ENCODE measurements around the gene LYPLAL1. TPM values are rescaled to one million over a fixed set of nuclear protein-coding genes. Genes with fewer than 3 reads are reported as not detected.

Gene LYPLAL1
- total and polyA plus RNA-seq, 2 of the 8 experiments (the other 6 are each of a cell fraction or from before 2014, with no cell fraction given) = 6.3 to 23.8 TPM

DNA sequence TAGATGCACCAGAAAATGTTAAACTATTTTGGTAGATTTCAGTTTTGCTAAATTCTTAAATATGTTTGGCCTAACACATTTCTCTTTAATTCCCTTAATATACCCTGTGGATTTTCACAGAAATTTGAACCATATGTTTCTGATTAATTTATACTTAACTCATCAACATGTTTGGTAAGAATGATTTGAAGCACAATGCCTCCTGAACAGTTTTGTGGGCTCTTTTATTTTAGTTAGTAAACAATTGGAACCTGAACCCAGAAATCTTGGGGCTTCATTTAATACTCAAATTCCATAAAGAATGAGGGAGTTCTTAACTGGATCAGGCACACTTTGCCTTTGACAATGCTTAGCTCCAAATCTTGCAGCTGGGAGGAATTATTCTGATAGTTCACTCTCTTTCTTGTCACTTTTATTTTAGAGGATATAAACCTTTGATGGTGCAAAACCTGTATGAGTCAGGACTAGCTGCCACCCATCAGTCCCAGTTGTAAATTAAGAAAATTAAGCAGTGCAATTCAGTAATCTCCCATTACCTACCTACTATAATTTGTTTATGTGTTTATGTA, 24.6 kb upstream of the LYPLAL1 start (continued):
- TF ChIP-seq, protein P1, sequence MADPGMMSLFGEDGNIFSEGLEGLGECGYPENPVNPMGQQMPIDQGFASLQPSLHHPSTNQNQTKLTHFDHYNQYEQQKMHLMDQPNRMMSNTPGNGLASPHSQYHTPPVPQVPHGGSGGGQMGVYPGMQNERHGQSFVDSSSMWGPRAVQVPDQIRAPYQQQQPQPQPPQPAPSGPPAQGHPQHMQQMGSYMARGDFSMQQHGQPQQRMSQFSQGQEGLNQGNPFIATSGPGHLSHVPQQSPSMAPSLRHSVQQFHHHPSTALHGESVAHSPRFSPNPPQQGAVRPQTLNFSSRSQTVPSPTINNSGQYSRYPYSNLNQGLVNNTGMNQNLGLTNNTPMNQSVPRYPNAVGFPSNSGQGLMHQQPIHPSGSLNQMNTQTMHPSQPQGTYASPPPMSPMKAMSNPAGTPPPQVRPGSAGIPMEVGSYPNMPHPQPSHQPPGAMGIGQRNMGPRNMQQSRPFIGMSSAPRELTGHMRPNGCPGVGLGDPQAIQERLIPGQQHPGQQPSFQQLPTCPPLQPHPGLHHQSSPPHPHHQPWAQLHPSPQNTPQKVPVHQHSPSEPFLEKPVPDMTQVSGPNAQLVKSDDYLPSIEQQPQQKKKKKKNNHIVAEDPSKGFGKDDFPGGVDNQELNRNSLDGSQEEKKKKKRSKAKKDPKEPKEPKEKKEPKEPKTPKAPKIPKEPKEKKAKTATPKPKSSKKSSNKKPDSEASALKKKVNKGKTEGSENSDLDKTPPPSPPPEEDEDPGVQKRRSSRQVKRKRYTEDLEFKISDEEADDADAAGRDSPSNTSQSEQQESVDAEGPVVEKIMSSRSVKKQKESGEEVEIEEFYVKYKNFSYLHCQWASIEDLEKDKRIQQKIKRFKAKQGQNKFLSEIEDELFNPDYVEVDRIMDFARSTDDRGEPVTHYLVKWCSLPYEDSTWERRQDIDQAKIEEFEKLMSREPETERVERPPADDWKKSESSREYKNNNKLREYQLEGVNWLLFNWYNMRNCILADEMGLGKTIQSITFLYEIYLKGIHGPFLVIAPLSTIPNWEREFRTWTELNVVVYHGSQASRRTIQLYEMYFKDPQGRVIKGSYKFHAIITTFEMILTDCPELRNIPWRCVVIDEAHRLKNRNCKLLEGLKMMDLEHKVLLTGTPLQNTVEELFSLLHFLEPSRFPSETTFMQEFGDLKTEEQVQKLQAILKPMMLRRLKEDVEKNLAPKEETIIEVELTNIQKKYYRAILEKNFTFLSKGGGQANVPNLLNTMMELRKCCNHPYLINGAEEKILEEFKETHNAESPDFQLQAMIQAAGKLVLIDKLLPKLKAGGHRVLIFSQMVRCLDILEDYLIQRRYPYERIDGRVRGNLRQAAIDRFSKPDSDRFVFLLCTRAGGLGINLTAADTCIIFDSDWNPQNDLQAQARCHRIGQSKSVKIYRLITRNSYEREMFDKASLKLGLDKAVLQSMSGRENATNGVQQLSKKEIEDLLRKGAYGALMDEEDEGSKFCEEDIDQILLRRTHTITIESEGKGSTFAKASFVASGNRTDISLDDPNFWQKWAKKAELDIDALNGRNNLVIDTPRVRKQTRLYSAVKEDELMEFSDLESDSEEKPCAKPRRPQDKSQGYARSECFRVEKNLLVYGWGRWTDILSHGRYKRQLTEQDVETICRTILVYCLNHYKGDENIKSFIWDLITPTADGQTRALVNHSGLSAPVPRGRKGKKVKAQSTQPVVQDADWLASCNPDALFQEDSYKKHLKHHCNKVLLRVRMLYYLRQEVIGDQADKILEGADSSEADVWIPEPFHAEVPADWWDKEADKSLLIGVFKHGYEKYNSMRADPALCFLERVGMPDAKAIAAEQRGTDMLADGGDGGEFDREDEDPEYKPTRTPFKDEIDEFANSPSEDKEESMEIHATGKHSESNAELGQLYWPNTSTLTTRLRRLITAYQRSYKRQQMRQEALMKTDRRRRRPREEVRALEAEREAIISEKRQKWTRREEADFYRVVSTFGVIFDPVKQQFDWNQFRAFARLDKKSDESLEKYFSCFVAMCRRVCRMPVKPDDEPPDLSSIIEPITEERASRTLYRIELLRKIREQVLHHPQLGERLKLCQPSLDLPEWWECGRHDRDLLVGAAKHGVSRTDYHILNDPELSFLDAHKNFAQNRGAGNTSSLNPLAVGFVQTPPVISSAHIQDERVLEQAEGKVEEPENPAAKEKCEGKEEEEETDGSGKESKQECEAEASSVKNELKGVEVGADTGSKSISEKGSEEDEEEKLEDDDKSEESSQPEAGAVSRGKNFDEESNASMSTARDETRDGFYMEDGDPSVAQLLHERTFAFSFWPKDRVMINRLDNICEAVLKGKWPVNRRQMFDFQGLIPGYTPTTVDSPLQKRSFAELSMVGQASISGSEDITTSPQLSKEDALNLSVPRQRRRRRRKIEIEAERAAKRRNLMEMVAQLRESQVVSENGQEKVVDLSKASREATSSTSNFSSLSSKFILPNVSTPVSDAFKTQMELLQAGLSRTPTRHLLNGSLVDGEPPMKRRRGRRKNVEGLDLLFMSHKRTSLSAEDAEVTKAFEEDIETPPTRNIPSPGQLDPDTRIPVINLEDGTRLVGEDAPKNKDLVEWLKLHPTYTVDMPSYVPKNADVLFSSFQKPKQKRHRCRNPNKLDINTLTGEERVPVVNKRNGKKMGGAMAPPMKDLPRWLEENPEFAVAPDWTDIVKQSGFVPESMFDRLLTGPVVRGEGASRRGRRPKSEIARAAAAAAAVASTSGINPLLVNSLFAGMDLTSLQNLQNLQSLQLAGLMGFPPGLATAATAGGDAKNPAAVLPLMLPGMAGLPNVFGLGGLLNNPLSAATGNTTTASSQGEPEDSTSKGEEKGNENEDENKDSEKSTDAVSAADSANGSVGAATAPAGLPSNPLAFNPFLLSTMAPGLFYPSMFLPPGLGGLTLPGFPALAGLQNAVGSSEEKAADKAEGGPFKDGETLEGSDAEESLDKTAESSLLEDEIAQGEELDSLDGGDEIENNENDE (IDR thresholded peaks at IDR 0.05; ENCODE audit: insufficient replicate concordance, low read length) = no peak
- TF ChIP-seq PHF8 (conservative IDR thresholded peaks at IDR 0.05; ENCODE audit: low read depth, low read length) (no peak), CBX5 (IDR thresholded peaks at IDR 0.05; ENCODE audit: low read depth, low read length) (no peak), CTBP2 (IDR thresholded peaks at IDR 0.05; ENCODE audit: borderline replicate concordance, insufficient read depth, insufficient read length, low read length) (no peak), EP300 (IDR thresholded peaks at IDR 0.05; ENCODE audit: borderline replicate concordance in 1 of 2, low read depth in 2 of 2, low read length in 2 of 2) (no peak)

Data from H1 (cell line).